Breast epithelium (tissue), 4 donors: ENCODE data around the gene WBP1. TPM values are rescaled to one million over a fixed set of nuclear protein-coding genes. Genes with fewer than 3 reads are reported as not detected.

Experiments
- DNase-seq, 2 donors: peaks; one replicate each; pipeline ENCODE4 v3.0.0-alpha.2; 2019; ENCODE audit warnings: low spot score in 2 of 2
- H3K27ac ChIP-seq, 2 donors: fragments of 200-600 bp; sonication (generic) in 1 of 2; one replicate each; pipeline ENCODE4 v1.5.1; 2016 to 2019; ENCODE audit warnings: mild to moderate bottlenecking in 1 of 2
- H3K27me3 ChIP-seq, 2 donors: fragments of 200-600 bp; sonication (generic) in 1 of 2; one replicate each; pipeline versions ENCODE4 v1.5.1 to v1.6.0; 2017 to 2019; ENCODE audit warnings: control low read depth in 1 of 2, mild to moderate bottlenecking in 1 of 2
- H3K36me3 ChIP-seq: fragments of 200-600 bp; one replicate; pipeline ENCODE4 v1.5.1; 2019
- H3K4me1 ChIP-seq, 2 donors: fragments of 200-600 bp; sonication (generic); one replicate each; pipeline ENCODE4 v1.5.1; 2016 to 2019; ENCODE audit warnings: control low read depth in 1 of 2
- H3K4me3 ChIP-seq, 3 donors: fragments of 200-600 bp; sonication (generic); 1 replicate in 2 of 3; 2 replicates in 1 of 3; pipeline ENCODE4 v1.5.1; 2016 to 2019; ENCODE audit warnings: mild to moderate bottlenecking in 3 of 3, moderate library complexity in 2 of 3
- H3K9me3 ChIP-seq, 2 donors: fragments of 200-600 bp; sonication (generic) in 1 of 2; one replicate each; pipeline ENCODE4 v1.5.1; 2016 to 2019; ENCODE audit warnings: control low read depth in 1 of 2
- POLR2A ChIP-seq: fragments of 450-650 bp; IDR thresholded peaks from one replicate; pipeline ENCODE4 v1.6.1; 2016; ENCODE audit warnings: antibody characterized with exemption, mild to moderate bottlenecking, moderate library complexity
- POLR2AphosphoS5 ChIP-seq, 3 donors: sonication (generic); formaldehyde crosslinking; IDR thresholded peaks; one replicate each; pipeline ENCODE4 v1.6.1; 2017; ENCODE audit warnings: antibody characterized with exemption in 3 of 3
- intact Hi-C: fragments of 100-400 bp; cut with DNase I; formaldehyde crosslinking; loops from one replicate; pipeline ENCODE4 v1.15.1; 2023; ENCODE audit warnings: low total_unique reads
- total RNA-seq, 3 donors: library from RNA; depleted of rRNA; stranded (reverse); fragments of >200 nt; gene quantifications; one replicate each; pipeline ENCODE4 v1.1.0, GENCODE V29; 2016
- TF ChIP-seq, protein P1 (sequence below), 3 donors: fragments of 450-650 bp; IDR thresholded peaks; one replicate each; pipeline ENCODE4 v1.5.1; 2016 to 2017; ENCODE audit warnings: antibody characterized with exemption in 3 of 3, mild to moderate bottlenecking in 3 of 3, moderate library complexity in 3 of 3

The WBP1 gene
- total RNA-seq, 3 donors from 2014 or later = 58.0 to 70.0 (median 61.9) TPM

DNA sequence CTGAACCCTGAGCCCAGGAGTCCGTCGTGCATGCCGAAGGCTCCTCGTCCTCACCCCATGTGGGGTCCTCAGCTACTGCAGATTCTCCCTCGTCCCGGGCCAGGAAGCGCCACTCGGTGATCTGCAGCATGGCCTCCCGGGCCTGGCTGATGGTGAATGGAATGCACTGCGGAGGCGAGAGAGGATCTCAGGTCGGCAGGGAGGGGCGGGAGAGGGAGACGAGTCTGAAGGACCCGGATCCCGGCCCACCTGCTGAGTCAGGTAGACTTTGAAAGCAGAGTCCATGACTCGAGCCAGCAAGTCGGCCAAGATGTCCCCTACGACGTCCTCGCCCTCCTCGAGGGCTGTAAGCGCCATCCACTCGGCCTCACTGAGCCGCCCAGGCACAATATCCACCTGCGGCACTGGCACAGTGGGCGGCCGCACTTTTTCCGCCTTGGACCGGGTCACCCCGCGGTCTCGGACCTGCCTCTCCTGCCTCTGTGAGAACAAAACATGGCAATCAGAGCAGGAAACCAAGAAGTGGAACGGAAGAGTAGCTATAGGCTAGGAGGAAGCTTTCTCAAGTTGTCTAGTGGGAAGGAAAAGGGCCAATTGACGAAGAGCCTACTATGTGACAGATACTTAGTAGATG lies 42.4 kb upstream of the WBP1 start:
- peak in 1 of 2 donors; percentile 68 for DNase-seq

DNA sequence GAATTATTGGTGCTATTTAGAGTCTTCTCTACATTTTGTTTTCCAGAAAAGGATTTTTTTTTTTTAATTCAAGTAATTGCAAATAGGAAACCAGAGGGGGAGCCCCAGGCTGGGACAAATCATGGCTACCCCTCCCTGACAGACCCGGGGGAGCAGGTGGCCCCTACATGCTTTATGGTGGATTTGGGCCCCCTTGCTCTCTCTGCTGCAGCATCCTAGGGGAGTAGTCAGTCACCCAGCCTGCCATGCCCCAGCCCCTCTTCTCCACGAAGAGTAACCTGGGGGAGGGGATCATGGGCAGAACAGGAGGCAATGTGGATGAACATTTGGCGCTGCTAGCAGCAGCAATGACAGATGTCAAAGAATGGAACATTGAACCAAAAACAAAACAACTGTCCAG lies 41.5 kb upstream of the WBP1 start:
- TF ChIP-seq POLR2AphosphoS5 (IDR thresholded peaks at IDR 0.05) (no peak), POLR2A (no peak)
- TF ChIP-seq, protein P1, sequence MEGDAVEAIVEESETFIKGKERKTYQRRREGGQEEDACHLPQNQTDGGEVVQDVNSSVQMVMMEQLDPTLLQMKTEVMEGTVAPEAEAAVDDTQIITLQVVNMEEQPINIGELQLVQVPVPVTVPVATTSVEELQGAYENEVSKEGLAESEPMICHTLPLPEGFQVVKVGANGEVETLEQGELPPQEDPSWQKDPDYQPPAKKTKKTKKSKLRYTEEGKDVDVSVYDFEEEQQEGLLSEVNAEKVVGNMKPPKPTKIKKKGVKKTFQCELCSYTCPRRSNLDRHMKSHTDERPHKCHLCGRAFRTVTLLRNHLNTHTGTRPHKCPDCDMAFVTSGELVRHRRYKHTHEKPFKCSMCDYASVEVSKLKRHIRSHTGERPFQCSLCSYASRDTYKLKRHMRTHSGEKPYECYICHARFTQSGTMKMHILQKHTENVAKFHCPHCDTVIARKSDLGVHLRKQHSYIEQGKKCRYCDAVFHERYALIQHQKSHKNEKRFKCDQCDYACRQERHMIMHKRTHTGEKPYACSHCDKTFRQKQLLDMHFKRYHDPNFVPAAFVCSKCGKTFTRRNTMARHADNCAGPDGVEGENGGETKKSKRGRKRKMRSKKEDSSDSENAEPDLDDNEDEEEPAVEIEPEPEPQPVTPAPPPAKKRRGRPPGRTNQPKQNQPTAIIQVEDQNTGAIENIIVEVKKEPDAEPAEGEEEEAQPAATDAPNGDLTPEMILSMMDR (IDR thresholded peaks at IDR 0.05) = no peak
- H3K36me3 ChIP-seq = no peaks in the 10 kb centered on the region
- H3K27me3 ChIP-seq = no peaks in the 10 kb centered on the region
- intact Hi-C loops = no loop called here
- peaks cover 0 to 5% of the 10 kb centered on the region in 2 donors for H3K4me1 ChIP-seq
- H3K4me3 ChIP-seq = no peak overlapping the region
- no peaks in the 10 kb centered on the region for H3K9me3 ChIP-seq
- no peak for DNase-seq
- H3K27ac ChIP-seq = no peak overlapping the region

More for the DNA sequence above, 42.4 kb upstream of the WBP1 start:
- peak overlapping the region; percentile 54 to 75 (median 62) for H3K4me3 ChIP-seq
- no peaks in the 10 kb centered on the region for H3K36me3 ChIP-seq
- peaks cover 0 to 5% of the 10 kb centered on the region in 2 donors for H3K4me1 ChIP-seq
- intact Hi-C loops = no loop called here
- TF ChIP-seq POLR2AphosphoS5 (IDR thresholded peaks at IDR 0.05) = no peak
- no peak for TF ChIP-seq POLR2A
- TF ChIP-seq, protein P1 (IDR thresholded peaks at IDR 0.05) = no peak
- H3K27me3 ChIP-seq = no peaks in the 10 kb centered on the region
- peak overlapping the region; percentile 70 to 89 for H3K27ac ChIP-seq
- H3K9me3 ChIP-seq = no peaks in the 10 kb centered on the region

DNA sequence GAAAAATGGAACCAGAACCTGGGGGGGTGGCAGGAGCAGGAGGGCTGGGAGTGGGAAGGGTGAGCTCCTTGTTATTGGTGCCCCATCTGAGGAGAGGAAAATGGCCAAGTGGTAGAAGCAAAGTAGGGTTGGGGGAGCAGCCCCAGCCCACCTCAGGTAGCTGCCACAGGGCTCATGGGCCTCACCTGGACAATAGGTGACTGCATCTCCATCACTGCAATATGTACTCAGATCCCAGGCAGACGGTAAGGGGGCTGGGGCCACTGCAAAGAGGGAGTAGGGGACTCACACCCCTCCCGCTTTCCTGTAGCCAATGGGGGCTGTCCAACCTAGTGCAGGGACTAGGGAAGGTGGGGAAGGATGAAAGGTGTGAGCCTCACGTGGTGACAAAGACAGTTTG lies 41.0 kb upstream of the WBP1 start:
- Histone ChIP-seq H3K4me3 (no peak overlapping the region), H3K36me3 (no peaks in the 10 kb centered on the region), H3K27me3 (no peaks in the 10 kb centered on the region), H3K27ac (no peak overlapping the region), H3K4me1 (peaks cover 0 to 5% of the 10 kb centered on the region in 2 donors), H3K9me3 (no peaks in the 10 kb centered on the region)
- DNase-seq = no peak
- intact Hi-C loops = no loop called here
- no peak for TF ChIP-seq POLR2AphosphoS5 (IDR thresholded peaks at IDR 0.05)
- no peak for TF ChIP-seq POLR2A
- TF ChIP-seq, protein P1 (IDR thresholded peaks at IDR 0.05) = no peak

DNA sequence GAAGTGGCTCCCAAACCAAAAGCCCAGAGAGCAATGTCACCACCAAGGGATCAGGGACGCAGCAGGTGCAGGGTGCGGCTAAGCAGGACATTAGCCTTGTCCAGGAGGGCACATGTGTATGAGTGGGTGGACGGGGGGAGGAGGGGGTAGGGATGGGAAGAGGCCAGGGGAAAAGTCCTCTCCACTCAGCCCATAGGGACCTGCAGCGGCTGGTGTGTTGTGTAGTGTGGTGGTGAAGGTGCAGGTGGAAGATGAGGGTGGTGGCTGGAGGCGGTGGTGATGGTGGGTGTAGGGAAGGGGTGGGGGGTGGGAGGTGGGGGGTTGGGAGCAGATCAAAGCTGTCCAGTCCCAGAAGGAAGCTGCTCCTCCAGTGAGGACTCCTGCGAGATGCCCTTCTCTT lies 40.5 kb upstream of the WBP1 start:
- TF ChIP-seq POLR2A (no peak), POLR2AphosphoS5 (IDR thresholded peaks at IDR 0.05) (no peak)
- TF ChIP-seq, protein P1 (IDR thresholded peaks at IDR 0.05) = no peak
- intact Hi-C loops = no loop called here
- DNase-seq = no peak

DNA sequence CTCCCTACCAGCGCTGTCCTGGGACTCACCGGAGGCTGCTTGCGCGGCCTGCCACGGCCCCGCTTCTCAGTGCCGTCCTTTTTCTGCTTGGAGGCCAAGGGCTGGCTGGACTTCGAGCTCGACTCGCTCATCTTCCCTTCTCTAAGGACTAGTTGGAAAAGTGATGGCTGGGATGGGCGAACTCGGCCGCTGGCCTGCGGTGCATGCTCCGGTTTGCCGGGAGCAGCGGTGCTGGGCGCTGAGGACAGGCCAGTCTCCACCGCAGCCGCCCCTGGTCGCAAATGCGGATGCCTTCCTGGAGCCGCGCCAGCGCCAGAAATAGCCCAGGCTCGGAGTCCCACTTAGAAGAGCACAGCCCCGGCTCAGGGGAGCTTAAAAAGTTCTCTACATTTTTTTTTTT lies 39.9 kb upstream of the WBP1 start:
- intact Hi-C loops = no loop called here
- Histone ChIP-seq H3K4me3 (no peak overlapping the region), H3K36me3 (no peaks in the 10 kb centered on the region)

More for the DNA sequence above, 40.5 kb upstream of the WBP1 start:
- Histone ChIP-seq H3K27me3 (no peaks in the 10 kb centered on the region), H3K27ac (no peak overlapping the region), H3K36me3 (no peaks in the 10 kb centered on the region), H3K4me1 (peaks cover 0 to 5% of the 10 kb centered on the region in 2 donors), H3K9me3 (no peaks in the 10 kb centered on the region), H3K4me3 (no peak overlapping the region)

More for the DNA sequence above, 39.9 kb upstream of the WBP1 start:
- DNase-seq = no peak
- Histone ChIP-seq H3K4me1 (peaks cover 0 to 5% of the 10 kb centered on the region in 2 donors), H3K27me3 (no peaks in the 10 kb centered on the region), H3K27ac (no peak overlapping the region), H3K9me3 (no peaks in the 10 kb centered on the region)
- TF ChIP-seq POLR2A = no peak
- TF ChIP-seq POLR2AphosphoS5 (IDR thresholded peaks at IDR 0.05) = no peak
- TF ChIP-seq, protein P1 (IDR thresholded peaks at IDR 0.05) = no peak
